Medulla oblongata (tissue), 1 donor: ENCODE measurements around the gene LIPC.

ENCODE experiments used
- DNase-seq: peaks from one replicate; pipeline ENCODE4 v3.0.0-alpha.2; 2015; ENCODE audit errors: extremely low spot score

Gene LIPC

GRCh38 chr15:58495891-58496408 lies 64.2 kb downstream of the LIPC start:
- no peak for DNase-seq

- DNase-seq = no peak
These were observed 65.4 kb downstream of the LIPC start for GRCh38 chr15:58497046-58497785.

GRCh38 chr15:58498821-58499580 lies 67.2 kb downstream of the LIPC start:
- DNase-seq = peak; percentile 20

GRCh38 chr15:58501006-58501405 lies 69.2 kb downstream of the LIPC start:
- DNase-seq = no peak

- DNase-seq = no peak
These were observed 69.9 kb downstream of the LIPC start for GRCh38 chr15:58501636-58502188.

GRCh38 chr15:58503139-58504027 lies 71.6 kb downstream of the LIPC start:
- no peak for DNase-seq

GRCh38 chr15:58504674-58505234 lies 73.0 kb downstream of the LIPC start:
- no peak for DNase-seq

- DNase-seq = no peak
These were observed 73.8 kb downstream of the LIPC start for GRCh38 chr15:58505581-58505980.

GRCh38 chr15:58506064-58506490 lies 74.3 kb downstream of the LIPC start:
- DNase-seq = no peak

GRCh38 chr15:58506783-58507668 lies 75.2 kb downstream of the LIPC start:
- DNase-seq = no peak

GRCh38 chr15:58509556-58509955 lies 77.8 kb downstream of the LIPC start:
- DNase-seq = no peak

- DNase-seq = no peak
These were observed 79.2 kb downstream of the LIPC start for GRCh38 chr15:58510715-58511598.

GRCh38 chr15:58511599-58511987 lies 79.8 kb downstream of the LIPC start:
- no peak for DNase-seq

GRCh38 chr15:58512522-58512921 lies 80.7 kb downstream of the LIPC start:
- no peak for DNase-seq

- no peak for DNase-seq
These were observed 81.2 kb downstream of the LIPC start for GRCh38 chr15:58513008-58513407.

GRCh38 chr15:58513726-58514336 lies 82.0 kb downstream of the LIPC start:
- DNase-seq = no peak

- DNase-seq = no peak
These were observed 84.0 kb downstream of the LIPC start for GRCh38 chr15:58515807-58516206.

GRCh38 chr15:58517252-58517681 lies 85.5 kb downstream of the LIPC start:
- no peak for DNase-seq
